ENCODE data around the gene RAC2.

DNA sequence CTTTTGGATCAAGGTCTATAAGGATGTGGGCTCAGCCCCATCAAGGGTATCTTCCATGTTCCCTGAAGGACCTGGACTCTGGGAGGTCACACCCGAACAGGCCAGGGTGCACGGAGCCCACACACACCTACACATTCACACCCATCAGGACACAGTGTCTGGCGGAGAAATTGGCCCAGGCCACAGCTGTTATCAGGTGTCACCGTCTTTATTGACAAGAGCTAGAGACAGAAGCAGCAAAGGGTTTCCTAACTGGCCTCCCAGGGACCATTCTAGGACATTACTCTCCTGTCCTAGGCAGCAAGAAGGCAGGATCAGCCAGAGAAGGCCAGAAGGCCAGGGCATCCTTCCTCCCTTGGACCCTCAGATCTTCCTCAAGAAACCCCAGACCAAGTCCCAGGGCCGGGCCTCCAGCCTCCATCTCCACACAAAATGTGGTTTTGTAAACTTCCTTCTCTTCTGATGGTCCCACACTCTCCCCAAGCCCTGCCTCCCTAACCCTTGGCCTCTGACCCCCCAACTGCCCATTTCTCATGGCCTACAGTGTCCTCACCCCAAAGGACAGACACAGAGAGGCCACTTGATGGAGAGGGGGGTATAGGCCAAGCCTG, 39.9 kb downstream of the RAC2 start:
- no peak for TF ChIP-seq EZH2 (optimal IDR thresholded peaks at IDR 0.05; ENCODE audit: low read depth, low read length)
- TF ChIP-seq, protein P1, sequence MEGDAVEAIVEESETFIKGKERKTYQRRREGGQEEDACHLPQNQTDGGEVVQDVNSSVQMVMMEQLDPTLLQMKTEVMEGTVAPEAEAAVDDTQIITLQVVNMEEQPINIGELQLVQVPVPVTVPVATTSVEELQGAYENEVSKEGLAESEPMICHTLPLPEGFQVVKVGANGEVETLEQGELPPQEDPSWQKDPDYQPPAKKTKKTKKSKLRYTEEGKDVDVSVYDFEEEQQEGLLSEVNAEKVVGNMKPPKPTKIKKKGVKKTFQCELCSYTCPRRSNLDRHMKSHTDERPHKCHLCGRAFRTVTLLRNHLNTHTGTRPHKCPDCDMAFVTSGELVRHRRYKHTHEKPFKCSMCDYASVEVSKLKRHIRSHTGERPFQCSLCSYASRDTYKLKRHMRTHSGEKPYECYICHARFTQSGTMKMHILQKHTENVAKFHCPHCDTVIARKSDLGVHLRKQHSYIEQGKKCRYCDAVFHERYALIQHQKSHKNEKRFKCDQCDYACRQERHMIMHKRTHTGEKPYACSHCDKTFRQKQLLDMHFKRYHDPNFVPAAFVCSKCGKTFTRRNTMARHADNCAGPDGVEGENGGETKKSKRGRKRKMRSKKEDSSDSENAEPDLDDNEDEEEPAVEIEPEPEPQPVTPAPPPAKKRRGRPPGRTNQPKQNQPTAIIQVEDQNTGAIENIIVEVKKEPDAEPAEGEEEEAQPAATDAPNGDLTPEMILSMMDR (IDR thresholded peaks at IDR 0.05; ENCODE audit: low read length), result no peak

Data from MM.1S (cell line).